ENCODE data around the gene ZC3H4. TPM values are rescaled to one million over a fixed set of nuclear protein-coding genes. Genes with fewer than 3 reads are reported as not detected.

Gene ZC3H4
- total and polyA plus RNA-seq, 4 donors: 2.9 to 11.8 (median 6.3) TPM

DNA sequence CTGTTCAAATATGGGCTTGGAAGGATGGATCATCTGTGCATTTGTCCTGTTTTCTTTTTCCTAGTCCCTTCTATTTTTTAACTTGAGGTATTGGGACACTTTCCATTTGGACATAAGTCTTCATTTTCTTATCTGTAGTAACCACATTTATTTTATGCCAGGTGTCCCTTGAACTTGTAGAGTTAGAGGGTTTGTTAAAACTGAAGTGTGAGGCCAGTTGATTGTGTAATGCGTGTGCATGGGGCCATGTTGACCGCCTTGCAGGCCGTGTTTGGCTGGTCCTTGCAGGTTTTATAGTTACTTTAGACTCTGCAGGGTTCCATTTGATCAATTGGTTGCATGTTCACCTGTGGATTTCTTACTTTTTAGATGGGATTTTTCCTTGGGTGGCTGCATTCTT is 38.1 kb upstream of the ZC3H4 start:
- Histone ChIP-seq H3K27ac (ENCODE audit: low read depth in 1 of 2, low read length in 2 of 2) (no peak overlapping the region), H3K4me1 (ENCODE audit: control insufficient read depth in 4 of 4, insufficient read depth in 4 of 4, low read length in 3 of 4) (no peaks in the 10 kb centered on the region), H3K4me3 (ENCODE audit: low read depth in 1 of 3, low read length in 3 of 3) (no peak overlapping the region), H3K9ac (ENCODE audit: low read depth in 1 of 2, low read length in 2 of 2) (no peak overlapping the region), H3K9me3 (ENCODE audit: control insufficient read depth in 4 of 4, low read length in 3 of 4) (no peaks in the 10 kb centered on the region), H3K36me3 (ENCODE audit: control insufficient read depth in 4 of 4, insufficient read depth in 3 of 4, low read depth in 1 of 4, low read length in 3 of 4) (peaks cover 7 to 31% (median 15%) of the 10 kb centered on the region in 4 donors), H3K27me3 (ENCODE audit: control insufficient read depth in 4 of 4, insufficient read depth in 4 of 4, low read length in 3 of 4) (no peaks in the 10 kb centered on the region)
- TF ChIP-seq NR2F2 (IDR thresholded peaks at IDR 0.05) (no peak), RAD21 (IDR thresholded peaks at IDR 0.05) (no peak), FOXA1 (IDR thresholded peaks at IDR 0.05) (no peak), JUND (IDR thresholded peaks at IDR 0.05) (no peak), TAF1 (conservative IDR thresholded peaks at IDR 0.05) (no peak), HNF4G (IDR thresholded peaks at IDR 0.05) (no peak), FOXA2 (IDR thresholded peaks at IDR 0.05) (no peak), RXRA (IDR thresholded peaks at IDR 0.05) (no peak)
- TF ChIP-seq, protein P1, sequence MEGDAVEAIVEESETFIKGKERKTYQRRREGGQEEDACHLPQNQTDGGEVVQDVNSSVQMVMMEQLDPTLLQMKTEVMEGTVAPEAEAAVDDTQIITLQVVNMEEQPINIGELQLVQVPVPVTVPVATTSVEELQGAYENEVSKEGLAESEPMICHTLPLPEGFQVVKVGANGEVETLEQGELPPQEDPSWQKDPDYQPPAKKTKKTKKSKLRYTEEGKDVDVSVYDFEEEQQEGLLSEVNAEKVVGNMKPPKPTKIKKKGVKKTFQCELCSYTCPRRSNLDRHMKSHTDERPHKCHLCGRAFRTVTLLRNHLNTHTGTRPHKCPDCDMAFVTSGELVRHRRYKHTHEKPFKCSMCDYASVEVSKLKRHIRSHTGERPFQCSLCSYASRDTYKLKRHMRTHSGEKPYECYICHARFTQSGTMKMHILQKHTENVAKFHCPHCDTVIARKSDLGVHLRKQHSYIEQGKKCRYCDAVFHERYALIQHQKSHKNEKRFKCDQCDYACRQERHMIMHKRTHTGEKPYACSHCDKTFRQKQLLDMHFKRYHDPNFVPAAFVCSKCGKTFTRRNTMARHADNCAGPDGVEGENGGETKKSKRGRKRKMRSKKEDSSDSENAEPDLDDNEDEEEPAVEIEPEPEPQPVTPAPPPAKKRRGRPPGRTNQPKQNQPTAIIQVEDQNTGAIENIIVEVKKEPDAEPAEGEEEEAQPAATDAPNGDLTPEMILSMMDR (IDR thresholded peaks at IDR 0.05; ENCODE audit: low read depth, low read length, missing input control): no peak
- TF ChIP-seq, protein P2, sequence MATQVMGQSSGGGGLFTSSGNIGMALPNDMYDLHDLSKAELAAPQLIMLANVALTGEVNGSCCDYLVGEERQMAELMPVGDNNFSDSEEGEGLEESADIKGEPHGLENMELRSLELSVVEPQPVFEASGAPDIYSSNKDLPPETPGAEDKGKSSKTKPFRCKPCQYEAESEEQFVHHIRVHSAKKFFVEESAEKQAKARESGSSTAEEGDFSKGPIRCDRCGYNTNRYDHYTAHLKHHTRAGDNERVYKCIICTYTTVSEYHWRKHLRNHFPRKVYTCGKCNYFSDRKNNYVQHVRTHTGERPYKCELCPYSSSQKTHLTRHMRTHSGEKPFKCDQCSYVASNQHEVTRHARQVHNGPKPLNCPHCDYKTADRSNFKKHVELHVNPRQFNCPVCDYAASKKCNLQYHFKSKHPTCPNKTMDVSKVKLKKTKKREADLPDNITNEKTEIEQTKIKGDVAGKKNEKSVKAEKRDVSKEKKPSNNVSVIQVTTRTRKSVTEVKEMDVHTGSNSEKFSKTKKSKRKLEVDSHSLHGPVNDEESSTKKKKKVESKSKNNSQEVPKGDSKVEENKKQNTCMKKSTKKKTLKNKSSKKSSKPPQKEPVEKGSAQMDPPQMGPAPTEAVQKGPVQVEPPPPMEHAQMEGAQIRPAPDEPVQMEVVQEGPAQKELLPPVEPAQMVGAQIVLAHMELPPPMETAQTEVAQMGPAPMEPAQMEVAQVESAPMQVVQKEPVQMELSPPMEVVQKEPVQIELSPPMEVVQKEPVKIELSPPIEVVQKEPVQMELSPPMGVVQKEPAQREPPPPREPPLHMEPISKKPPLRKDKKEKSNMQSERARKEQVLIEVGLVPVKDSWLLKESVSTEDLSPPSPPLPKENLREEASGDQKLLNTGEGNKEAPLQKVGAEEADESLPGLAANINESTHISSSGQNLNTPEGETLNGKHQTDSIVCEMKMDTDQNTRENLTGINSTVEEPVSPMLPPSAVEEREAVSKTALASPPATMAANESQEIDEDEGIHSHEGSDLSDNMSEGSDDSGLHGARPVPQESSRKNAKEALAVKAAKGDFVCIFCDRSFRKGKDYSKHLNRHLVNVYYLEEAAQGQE (IDR thresholded peaks at IDR 0.05): no peak
- TF ChIP-seq, protein P3, sequence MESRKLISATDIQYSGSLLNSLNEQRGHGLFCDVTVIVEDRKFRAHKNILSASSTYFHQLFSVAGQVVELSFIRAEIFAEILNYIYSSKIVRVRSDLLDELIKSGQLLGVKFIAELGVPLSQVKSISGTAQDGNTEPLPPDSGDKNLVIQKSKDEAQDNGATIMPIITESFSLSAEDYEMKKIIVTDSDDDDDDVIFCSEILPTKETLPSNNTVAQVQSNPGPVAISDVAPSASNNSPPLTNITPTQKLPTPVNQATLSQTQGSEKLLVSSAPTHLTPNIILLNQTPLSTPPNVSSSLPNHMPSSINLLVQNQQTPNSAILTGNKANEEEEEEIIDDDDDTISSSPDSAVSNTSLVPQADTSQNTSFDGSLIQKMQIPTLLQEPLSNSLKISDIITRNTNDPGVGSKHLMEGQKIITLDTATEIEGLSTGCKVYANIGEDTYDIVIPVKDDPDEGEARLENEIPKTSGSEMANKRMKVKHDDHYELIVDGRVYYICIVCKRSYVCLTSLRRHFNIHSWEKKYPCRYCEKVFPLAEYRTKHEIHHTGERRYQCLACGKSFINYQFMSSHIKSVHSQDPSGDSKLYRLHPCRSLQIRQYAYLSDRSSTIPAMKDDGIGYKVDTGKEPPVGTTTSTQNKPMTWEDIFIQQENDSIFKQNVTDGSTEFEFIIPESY (IDR thresholded peaks at IDR 0.05): no peak
- no peak for DNase-seq (ENCODE audit: low spot score)
- 50% methylated on average over 3 of the region's 3 CpGs for WGBS

DNA sequence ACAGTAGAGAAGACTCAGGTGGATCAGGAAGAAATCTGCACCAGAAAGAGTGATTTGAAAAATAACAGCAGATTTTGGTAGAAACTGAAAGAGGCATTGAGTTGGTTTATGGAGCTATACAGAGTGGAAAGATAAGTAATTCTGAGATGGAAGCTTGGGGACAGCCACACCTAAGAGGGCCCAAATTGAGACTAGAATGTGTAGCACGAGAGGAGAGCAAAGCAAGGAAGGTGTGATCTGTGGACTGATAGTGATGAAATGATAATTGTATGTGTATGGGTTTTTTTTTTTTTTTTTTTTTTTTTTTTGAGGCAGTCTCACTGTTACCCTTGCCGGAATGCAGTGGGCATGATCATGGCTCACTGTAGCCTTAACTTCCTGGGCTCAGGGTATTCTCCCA is 33.3 kb upstream of the ZC3H4 start:
- Histone ChIP-seq H3K4me1 (ENCODE audit: control insufficient read depth in 4 of 4, insufficient read depth in 4 of 4, low read length in 3 of 4) (no peaks in the 10 kb centered on the region), H3K9me3 (ENCODE audit: control insufficient read depth in 4 of 4, low read length in 3 of 4) (no peaks in the 10 kb centered on the region), H3K36me3 (ENCODE audit: control insufficient read depth in 4 of 4, insufficient read depth in 3 of 4, low read depth in 1 of 4, low read length in 3 of 4) (peaks cover 12 to 31% (median 23%) of the 10 kb centered on the region in 4 donors), H3K27me3 (ENCODE audit: control insufficient read depth in 4 of 4, insufficient read depth in 4 of 4, low read length in 3 of 4) (no peaks in the 10 kb centered on the region), H3K27ac (ENCODE audit: low read depth in 1 of 2, low read length in 2 of 2) (no peak overlapping the region), H3K9ac (ENCODE audit: low read depth in 1 of 2, low read length in 2 of 2) (no peak overlapping the region), H3K4me3 (ENCODE audit: low read depth in 1 of 3, low read length in 3 of 3) (no peak overlapping the region)
- DNase-seq (ENCODE audit: low spot score): no peak
- 95% methylated on average over 2 of the region's 2 CpGs for WGBS
- TF ChIP-seq HNF4A (conservative IDR thresholded peaks at IDR 0.05) (no peak), RXRA (IDR thresholded peaks at IDR 0.05) (no peak), FOXA2 (IDR thresholded peaks at IDR 0.05) (no peak), FOXA1 (IDR thresholded peaks at IDR 0.05) (no peak), EGR1 (IDR thresholded peaks at IDR 0.05; ENCODE audit: low read depth in 2 of 2) (no peak), YY1 (IDR thresholded peaks at IDR 0.05) (no peak), GABPA (IDR thresholded peaks at IDR 0.05 in 1 of 2, conservative IDR thresholded peaks at IDR 0.05 in 1 of 2) (no peak), TAF1 (conservative IDR thresholded peaks at IDR 0.05) (no peak), JUND (IDR thresholded peaks at IDR 0.05) (no peak)
- TF ChIP-seq, protein P3 (IDR thresholded peaks at IDR 0.05): no peak
- TF ChIP-seq, protein P4, sequence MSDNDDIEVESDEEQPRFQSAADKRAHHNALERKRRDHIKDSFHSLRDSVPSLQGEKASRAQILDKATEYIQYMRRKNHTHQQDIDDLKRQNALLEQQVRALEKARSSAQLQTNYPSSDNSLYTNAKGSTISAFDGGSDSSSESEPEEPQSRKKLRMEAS (IDR thresholded peaks at IDR 0.05): no peak

Data from liver (tissue), 9 donors.